NCI-H345 treated with DMSO at 0.1 percent for 48 hours (cell line): ENCODE measurements around the gene REXO4.
"Not testable (repeated sequence)": the region's sequence is repeated elsewhere in the genome, so short reads cannot be mapped to it uniquely, and the experiment has no call there.

ENCODE experiments used
- DNase-seq: peaks from one replicate; lab custom pipeline; 2025; ENCODE audit not compliant: unreplicated experiment; lab: John Stamatoyannopoulos, UW

Gene REXO4

DNA sequence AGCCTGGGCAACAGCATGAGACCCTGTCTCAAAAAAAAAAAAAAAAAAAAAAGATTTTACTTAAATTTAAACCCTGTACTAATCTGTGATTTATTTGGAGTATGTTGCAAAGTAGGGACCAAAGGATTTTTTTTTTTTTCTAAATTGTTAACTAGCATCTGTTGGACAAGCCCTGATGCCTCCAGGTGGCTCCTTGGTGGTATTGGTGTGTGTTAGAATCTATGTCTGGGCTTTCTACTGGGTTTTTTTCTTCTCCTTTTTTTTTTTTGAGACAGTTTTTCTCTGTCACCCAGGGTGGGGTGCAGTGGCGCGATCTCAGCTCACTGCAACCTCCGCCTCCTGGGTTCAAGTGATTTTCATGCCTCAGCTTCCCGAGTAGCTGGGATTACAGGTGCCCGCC lies 34.1 kb upstream of the REXO4 start:
- DNase-seq: not testable (repeated sequence)

DNA sequence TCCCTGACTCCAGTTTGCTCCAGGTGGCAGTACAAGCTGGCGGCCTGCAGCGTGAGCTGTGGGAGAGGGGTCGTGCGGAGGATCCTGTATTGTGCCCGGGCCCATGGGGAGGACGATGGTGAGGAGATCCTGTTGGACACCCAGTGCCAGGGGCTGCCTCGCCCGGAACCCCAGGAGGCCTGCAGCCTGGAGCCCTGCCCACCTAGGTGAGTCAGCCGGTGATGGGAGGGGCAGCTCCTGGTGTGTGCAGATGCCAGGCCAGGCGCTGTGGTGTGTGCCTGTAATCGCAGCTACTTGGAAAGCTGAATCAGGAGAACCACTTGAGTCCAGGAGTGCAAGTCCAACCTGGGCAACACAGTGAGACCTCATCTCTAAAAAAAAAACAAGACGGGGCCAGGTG lies 31.9 kb upstream of the REXO4 start:
- no peak for DNase-seq

DNA sequence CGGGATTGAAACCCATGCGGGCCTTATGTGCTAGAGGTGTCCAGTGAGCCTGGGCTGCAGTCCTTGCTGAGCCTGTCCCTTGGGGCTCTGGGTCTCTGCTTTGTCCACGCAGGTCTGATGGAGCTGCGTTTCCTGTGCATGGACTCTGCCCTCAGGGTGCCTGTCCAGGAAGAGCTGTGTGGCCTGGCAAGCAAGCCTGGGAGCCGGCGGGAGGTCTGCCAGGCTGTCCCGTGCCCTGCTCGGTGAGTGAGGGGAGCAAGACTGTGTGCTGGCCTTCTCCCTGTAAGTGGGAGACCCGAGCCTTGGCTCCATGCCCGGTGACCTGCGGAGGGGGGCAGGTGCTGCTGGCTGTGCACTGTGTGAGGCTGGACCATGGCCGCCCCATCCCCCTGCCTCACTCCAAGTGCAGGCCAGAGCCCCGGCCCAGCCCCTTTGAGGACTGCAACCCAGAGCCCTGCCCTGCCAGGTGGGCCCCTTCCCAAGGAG lies 30.7 kb upstream of the REXO4 start:
- no peak for DNase-seq

DNA sequence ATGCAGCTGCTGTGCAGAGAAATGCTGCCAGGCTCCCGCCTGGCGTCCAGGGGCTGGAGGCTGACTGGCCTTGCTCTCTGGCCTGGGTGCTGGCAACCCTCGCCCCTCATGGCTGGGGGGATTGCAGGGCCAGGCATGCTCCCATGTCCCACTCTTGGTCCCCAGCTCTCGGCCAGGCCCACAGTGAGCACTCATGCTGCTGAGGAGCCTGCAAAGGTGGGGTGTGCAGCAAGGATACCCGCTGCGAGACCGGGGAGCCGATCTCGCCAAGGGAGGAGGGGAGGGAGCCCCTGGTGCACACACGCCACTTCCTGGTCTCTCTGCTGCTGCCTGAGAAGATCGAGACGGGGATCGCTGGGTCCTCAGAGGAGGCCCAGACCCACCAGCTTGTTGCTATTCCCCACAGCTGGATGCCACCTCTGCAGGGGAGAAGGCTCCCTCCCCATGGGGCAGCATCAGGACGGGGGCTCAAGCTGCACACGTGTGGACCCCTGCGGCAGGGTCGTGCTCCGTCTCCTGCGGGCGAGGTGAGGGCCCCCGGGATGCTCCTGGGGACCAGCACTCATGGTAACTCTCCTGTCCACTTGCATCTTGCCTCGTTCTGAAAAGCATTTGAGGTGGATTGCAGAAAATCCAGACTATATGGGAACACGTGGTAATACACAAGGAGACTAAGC lies 27.6 kb upstream of the REXO4 start:
- DNase-seq: no peak

DNA sequence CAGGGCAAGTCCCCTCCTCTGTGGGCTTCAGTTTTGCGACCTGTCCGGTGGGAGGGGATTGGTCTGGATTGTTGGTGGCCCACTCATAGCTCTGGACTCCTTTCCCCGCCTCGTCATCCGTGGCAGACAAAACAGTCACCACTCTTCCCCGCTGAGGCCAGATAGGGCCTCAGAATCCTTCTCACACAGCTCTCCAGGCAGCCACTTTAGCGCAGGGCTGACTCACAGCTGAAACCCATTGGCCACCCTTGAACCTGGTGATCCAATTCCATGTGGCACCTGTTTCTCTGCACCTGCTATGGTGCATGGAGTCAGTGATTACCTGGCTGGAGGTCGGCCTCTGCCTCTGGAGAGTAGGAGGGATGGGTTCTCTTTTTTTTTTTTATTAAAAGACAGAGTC lies 26.2 kb upstream of the REXO4 start:
- peak; percentile 52 for DNase-seq

DNA sequence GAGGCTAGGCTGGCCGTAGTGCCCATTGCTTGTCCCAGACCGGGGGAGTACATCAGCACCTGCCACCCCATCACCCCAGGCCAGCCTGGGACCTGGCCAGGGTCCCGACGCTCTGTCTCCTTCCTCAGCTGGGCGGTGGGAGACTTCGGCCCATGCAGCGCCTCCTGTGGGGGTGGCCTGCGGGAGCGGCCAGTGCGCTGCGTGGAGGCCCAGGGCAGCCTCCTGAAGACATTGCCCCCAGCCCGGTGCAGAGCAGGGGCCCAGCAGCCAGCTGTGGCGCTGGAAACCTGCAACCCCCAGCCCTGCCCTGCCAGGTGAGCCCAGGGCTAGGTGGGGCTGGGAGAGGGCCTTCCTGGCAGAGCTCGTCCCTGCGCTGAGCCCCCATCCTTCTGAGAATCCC lies 25.4 kb upstream of the REXO4 start:
- DNase-seq: no peak

DNA sequence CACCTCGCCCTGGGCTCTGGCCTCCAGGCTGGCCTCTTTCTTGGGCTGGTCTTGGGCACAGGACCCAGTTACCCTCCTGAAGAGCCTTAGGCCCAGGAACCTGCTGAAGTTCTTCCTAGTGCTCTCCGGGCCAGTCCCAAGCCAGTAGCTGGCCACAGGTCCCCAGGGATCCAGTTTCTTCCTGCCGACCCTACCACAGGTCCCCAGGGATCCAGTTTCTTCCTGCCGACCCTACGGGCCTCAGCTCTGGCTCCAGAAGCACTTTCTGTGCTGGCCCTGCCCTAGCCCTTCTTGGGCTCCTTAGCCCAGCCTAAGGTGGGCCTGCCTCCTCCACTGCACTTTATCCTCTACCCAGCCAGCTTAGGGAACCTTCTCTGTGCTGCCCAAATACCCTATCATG lies 23.8 kb upstream of the REXO4 start:
- no peak for DNase-seq

DNA sequence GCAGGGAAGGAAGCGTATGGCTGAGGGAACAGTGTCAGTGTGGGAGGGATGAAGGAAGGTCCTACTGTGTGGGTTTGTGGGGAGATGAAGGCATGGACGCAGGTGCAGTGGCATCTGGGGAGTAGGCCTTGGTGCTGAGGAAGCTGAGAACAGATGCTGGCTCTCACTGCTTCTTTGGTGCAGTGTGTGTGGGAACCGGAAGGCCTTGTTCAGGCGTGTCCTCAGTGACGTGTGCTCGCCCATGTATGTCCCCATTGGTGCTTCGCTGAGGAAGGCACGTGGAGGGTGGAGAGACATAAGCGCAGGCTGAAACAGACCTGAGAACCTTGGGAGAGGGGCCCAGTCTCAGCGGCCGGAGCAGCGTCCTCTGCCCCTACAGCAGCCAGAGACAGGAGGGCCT lies 23.1 kb upstream of the REXO4 start:
- DNase-seq: no peak

DNA sequence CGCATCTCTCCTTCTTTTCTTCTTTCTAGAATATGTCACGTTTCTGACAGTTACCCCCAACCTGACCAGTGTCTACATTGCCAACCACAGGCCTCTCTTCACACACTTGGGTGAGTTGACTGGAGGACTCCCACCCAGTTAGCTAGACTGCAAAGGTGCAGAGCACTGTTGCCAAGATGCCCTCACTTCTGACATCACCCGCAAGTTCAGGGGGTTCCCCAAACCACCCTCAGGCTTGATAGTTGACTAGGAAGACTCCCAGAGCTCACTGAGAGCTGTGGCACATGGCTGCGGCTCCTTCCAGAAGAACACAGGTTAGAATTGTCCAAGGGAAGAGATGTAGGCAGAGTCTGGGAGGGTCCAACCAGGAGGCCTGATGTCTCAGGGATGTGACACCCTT lies 21.5 kb upstream of the REXO4 start:
- no peak for DNase-seq

DNA sequence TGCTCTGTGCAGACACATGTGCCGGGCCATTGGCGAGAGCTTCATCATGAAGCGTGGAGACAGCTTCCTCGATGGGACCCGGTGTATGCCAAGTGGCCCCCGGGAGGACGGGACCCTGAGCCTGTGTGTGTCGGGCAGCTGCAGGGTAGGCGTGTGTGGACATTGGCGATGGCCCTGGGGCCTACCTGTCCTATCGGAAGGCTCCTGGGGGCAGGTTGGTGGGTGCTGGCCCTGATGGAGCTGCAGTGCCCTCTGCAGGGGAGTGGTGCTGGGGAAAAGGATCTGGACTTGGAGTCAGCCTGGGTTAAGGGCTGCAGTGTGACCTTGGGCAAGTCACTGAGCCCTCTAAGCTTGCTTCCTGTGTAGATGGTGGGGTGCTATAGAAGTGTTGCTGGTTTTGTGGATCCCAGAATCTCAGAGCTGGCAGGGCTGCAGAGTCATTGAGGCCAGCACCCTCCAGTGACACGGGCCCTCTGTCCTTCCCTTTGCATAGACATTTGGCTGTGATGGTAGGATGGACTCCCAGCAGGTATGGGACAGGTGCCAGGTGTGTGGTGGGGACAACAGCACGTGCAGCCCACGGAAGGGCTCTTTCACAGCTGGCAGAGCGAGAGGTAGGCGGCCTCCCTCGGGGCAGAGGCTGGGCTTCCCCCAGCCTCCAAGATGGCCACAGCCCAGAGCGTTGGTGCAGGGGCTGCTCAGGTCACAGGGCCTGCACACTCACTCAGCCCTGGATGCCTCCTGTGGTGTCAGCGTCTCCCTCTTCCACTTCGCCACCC lies 20.1 kb upstream of the REXO4 start:
- DNase-seq: no peak

DNA sequence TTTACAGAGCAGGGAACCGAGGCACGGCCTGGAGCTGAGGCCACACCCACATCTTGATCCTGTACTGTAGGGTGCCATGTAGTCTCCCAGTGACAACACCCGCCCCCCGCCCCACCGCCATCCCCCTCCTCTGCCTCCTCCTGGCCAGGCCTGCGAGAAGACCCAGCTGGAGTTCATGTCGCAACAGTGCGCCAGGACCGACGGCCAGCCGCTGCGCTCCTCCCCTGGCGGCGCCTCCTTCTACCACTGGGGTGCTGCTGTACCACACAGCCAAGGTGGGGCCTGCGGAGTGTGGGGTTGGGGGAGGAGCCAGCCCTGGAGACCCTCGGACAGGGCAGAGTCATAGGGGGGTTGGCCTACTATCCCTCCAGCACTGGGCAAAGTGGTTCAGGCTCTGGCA lies 18.9 kb upstream of the REXO4 start:
- DNase-seq: no peak

DNA sequence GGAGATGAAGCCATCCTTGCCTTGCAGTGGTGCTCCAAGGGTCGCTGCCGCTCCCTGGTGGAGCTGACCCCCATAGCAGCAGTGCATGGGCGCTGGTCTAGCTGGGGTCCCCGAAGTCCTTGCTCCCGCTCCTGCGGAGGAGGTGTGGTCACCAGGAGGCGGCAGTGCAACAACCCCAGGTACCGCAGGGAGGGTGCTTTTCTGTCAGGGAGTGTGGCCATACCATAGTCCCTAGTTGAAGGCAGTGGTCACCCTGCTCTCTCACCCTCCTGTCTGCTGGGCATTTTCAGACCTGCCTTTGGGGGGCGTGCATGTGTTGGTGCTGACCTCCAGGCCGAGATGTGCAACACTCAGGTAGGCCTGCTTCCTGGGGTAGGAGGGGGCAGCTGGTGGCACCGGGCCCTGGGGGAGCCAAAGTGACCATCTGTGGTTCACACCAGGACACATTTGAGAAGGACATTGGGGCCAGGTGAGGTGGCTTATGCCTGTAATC lies 15.6 kb upstream of the REXO4 start:
- no peak for DNase-seq

DNA sequence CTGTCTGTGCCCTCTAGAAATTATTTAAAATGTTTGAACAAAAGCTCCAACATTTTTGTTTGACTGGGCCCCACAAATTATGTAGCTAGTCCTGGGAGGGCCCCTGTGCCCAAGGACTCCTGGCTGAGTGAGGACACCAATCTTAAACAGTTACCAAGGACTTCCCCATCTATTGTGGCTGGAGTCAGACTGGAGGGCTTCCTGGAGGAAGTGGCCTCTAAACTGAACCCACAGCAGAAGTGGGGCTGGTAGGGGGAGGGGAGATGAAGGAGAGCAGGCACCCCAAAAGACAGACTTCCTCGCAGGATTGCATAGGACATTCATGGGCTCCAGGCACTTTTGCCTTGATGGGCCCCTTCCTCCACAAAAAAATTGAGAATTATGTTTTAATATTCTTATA lies 12.4 kb upstream of the REXO4 start:
- DNase-seq: no peak

DNA sequence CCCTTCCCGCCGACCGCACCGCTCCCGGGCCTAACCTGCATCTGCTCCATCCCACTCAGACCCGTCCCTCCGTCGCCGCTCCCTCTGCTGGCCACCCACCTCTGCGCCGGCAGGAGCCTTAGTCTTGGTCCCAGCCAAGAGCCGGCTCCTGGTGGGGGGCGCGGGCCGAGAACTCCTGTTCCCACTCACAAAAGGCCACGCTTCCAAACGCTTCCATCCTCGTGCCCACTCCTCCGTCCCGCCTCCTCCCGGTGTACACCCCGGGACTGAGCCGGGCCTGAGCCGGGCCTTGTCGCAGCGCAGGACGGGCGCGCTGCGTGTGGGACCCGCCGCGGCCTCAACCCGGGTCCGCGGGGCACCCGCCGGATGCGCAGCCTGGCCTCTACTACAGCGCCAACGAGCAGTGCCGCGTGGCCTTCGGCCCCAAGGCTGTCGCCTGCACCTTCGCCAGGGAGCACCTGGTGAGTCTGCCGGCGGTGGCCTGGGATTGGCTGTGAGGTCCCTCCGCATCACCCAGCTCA lies 11.9 kb upstream of the REXO4 start:
- no peak for DNase-seq

DNA sequence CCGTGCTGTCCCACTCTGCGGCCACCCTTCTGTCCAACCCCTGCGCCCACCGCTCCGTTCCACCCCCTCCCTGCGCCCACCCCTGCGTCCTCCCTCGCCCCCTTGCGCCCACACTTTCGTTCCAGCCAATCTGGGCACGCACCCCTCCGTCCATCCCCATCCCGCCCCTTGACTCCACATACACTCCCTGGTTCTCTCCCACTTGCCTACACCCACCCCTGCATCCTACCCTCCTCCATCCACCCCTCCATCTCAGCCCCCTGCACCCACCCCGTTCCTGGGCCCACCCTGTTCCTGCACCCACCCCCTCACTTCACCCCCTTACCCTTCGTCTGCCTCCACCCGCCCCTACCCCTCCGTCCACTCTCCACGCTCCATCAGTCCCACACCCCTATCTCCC lies 11.4 kb upstream of the REXO4 start:
- no peak for DNase-seq

DNA sequence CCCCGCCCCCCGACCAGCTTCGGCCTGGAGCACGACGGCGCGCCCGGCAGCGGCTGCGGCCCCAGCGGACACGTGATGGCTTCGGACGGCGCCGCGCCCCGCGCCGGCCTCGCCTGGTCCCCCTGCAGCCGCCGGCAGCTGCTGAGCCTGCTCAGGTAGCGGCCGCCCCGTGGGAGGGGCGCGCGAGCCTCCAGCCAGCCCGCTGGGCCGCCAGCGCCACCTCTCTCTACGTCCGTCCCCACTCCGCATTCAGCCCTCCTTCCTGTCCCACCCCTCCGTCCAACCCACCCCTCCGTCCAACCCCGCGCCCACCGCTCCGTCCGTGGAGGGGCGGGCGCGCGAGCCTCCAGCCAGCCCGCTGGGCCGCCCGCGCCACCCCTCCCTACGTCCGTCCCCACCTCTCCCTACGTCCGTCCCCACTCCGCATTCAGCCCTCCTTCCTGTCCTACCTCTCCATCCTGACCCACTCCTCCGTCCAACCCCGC lies 10.8 kb upstream of the REXO4 start:
- no peak for DNase-seq

DNA sequence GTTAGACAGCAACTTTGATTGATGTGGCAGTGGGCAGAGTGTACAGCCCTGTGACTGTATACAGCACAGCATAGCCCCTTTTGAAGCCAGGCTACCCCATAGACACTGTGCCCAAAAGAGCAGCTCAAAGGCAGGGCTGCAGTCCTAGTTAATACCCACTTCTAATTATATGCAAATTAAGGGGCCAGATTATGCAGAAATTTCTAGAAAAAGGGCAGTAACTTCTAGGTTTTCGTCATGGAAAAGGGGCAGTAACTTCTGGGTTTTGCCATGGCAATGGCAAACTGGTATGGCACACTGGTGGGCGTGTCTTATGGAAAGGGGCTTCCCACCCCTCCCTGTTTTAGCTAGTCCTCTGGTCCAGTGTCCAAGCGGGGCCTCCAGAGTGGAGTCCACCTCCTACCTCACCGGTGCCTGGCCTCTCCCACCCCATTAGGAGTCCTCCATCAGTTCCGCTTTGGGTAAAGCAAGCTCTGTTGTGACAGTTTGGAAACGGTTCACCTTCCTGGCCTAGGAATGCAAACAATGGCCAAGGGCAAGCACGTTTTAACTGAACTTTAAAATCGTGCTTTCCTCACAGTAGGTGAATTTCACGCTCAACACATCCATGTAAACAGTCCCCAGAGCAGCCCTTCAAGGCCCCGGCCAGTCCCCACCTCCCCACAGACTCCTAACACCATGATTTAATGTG lies 10.0 kb upstream of the REXO4 start:
- DNase-seq: no peak

DNA sequence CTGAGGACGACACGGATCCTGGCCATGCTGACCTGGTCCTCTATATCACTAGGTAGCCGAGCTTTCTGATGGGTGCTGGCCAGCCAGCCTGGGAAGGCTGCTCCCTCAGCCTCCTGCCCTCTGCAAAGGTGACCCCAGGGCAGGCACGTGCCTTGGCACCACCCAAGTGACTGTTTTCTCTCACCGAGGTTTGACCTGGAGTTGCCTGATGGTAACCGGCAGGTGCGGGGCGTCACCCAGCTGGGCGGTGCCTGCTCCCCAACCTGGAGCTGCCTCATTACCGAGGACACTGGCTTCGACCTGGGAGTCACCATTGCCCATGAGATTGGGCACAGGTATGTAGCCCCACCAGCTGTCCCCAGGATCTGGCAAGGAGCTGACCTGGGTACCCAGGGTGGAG lies 8.2 kb upstream of the REXO4 start:
- no peak for DNase-seq

DNA sequence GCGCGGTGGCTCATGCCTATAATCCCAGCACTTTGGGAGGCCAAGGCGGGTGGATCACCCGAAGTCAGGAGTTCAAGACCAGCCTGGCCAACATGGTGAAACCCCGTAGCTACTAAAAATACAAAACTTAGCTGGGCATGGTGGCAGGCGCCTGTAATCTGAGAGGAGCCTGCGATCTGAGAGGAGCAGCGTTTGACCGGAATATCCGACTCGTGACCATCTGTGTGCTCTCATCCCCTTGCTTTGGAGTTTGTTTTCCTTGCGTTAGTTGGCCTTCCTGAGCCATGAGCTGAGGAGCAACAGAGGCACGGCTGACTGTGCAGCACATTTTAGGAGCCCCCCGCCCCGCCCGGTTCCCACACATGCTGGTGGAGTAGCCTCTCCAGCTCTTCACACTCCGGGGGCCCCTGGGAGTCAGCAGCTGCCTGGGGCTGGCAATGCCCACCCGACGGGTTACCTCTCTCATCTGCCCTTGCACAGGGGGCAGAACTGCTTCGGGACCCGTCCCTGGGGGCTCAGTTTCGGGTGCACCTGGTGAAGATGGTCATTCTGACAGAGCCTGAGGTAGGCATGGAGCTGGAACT lies 7.3 kb upstream of the REXO4 start:
- DNase-seq: no peak

DNA sequence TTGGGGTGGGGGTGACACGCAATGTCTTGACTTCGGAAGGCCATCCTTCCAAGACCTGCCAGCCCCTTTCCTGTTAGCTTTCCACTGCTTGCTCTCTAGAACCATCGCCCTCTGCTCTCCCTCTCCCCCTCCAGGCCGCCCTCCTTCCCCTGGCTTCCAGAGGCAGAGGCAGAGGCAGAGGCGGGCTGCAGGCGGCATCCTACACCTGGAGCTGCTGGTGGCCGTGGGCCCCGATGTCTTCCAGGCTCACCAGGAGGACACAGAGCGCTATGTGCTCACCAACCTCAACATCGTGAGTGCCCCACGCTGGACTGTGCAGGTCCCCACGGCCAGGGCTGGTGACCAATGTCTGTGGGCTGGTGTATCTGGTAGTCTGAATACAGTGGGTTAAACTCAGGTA lies 6.4 kb upstream of the REXO4 start:
- no peak for DNase-seq

DNA sequence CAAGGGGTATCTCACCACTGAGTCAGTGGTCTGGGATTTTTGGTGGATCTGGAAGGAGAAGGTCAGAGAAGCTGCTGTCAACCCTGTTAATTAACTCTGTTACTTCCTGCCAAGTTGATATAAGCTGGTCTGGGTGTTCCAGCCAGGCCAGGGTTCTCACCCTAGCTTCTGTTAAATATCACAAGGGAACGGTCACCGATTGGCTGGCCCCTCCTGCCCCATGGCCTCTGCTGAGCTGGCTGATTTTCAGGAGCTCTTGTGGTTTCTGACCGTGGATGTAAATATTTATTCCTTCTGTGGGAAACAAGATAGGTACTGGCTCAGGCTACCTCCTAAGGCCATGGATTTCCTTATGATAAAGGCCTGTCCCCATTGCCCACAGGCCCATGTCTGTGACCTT lies 5.4 kb upstream of the REXO4 start:
- no peak for DNase-seq
